ENCODE data around the gene JAK1.

DNA sequence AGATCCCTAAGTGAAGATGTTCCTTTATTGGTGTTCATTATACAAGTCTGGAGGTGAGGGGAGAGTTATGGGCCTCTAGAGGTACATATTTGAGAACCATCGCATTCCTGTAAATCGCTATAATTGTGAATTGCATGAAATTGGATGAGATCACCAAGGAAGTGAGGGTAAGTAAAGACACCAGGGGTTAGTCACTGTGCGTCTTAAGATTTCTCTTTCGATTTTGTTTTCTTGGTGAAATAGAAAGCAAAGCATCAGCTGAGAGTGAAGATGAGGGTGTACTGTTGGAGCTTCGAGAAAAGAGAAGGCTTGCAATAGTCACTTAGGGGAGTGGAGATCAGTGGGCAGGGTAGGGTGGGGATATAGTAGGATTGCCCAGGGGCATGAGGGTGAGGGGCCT, 139.4 kb downstream of the JAK1 start:
- TF ChIP-seq, protein P1, sequence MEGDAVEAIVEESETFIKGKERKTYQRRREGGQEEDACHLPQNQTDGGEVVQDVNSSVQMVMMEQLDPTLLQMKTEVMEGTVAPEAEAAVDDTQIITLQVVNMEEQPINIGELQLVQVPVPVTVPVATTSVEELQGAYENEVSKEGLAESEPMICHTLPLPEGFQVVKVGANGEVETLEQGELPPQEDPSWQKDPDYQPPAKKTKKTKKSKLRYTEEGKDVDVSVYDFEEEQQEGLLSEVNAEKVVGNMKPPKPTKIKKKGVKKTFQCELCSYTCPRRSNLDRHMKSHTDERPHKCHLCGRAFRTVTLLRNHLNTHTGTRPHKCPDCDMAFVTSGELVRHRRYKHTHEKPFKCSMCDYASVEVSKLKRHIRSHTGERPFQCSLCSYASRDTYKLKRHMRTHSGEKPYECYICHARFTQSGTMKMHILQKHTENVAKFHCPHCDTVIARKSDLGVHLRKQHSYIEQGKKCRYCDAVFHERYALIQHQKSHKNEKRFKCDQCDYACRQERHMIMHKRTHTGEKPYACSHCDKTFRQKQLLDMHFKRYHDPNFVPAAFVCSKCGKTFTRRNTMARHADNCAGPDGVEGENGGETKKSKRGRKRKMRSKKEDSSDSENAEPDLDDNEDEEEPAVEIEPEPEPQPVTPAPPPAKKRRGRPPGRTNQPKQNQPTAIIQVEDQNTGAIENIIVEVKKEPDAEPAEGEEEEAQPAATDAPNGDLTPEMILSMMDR (IDR thresholded peaks at IDR 0.05) = no peak
- no peak for TF ChIP-seq POLR2AphosphoS5 (IDR thresholded peaks at IDR 0.05; ENCODE audit: low read depth, low read length)
- TF ChIP-seq SIN3A (IDR thresholded peaks at IDR 0.05; ENCODE audit: borderline replicate concordance, insufficient read depth, low read depth, low read length) = no peak
- no peak for TF ChIP-seq TCF7L2 (IDR thresholded peaks at IDR 0.05; ENCODE audit: low read depth, low read length)
- TF ChIP-seq, protein P2, sequence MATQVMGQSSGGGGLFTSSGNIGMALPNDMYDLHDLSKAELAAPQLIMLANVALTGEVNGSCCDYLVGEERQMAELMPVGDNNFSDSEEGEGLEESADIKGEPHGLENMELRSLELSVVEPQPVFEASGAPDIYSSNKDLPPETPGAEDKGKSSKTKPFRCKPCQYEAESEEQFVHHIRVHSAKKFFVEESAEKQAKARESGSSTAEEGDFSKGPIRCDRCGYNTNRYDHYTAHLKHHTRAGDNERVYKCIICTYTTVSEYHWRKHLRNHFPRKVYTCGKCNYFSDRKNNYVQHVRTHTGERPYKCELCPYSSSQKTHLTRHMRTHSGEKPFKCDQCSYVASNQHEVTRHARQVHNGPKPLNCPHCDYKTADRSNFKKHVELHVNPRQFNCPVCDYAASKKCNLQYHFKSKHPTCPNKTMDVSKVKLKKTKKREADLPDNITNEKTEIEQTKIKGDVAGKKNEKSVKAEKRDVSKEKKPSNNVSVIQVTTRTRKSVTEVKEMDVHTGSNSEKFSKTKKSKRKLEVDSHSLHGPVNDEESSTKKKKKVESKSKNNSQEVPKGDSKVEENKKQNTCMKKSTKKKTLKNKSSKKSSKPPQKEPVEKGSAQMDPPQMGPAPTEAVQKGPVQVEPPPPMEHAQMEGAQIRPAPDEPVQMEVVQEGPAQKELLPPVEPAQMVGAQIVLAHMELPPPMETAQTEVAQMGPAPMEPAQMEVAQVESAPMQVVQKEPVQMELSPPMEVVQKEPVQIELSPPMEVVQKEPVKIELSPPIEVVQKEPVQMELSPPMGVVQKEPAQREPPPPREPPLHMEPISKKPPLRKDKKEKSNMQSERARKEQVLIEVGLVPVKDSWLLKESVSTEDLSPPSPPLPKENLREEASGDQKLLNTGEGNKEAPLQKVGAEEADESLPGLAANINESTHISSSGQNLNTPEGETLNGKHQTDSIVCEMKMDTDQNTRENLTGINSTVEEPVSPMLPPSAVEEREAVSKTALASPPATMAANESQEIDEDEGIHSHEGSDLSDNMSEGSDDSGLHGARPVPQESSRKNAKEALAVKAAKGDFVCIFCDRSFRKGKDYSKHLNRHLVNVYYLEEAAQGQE (IDR thresholded peaks at IDR 0.05; ENCODE audit: insufficient read depth in 1 of 2, low read depth in 2 of 2, low read length in 1 of 2) = no peak

Data from Panc1 (cell line).